ENCODE data around the gene PTPRF.
A peak's percentile ranks its signal among the peaks of the same experiment; 100 is the strongest.

The PTPRF gene

GRCh38 chr1:43651902-43652301 lies 121.2 kb downstream of the PTPRF start:
- Histone ChIP-seq H3K36me3 (ENCODE audit: control insufficient read depth in 1 of 2, insufficient read depth in 2 of 2, low read length in 2 of 2) (peaks cover 17 to 26% of the 10 kb centered on the region in 2 experiments), H2BK12ac (ENCODE audit: low read length) (no peak overlapping the region), H3K4me1 (ENCODE audit: control insufficient read depth in 1 of 2, insufficient read depth in 2 of 2, low read length in 2 of 2) (peaks cover 3 to 4% of the 10 kb centered on the region in 2 experiments), H3K9me3 (ENCODE audit: insufficient read depth, low read depth, low read length) (no peaks in the 10 kb centered on the region), H3K23ac (ENCODE audit: low read length) (no peak overlapping the region), H4K91ac (ENCODE audit: low read depth, low read length) (no peak overlapping the region), H3K18ac (ENCODE audit: low read length) (no peak overlapping the region), H3K14ac (ENCODE audit: low read length) (no peak overlapping the region), H3K9ac (ENCODE audit: low read length) (no peak overlapping the region), H2AFZ (ENCODE audit: insufficient read depth, low read length, poor library complexity) (no peak overlapping the region), H2AK5ac (ENCODE audit: low read length) (no peak overlapping the region), H3K4me2 (ENCODE audit: low read length) (no peak overlapping the region), H3K79me2 (ENCODE audit: control insufficient read depth, insufficient read depth, low read length, poor library complexity) (peaks cover 9% of the 10 kb centered on the region), H3K27ac (ENCODE audit: low read depth, low read length) (no peak overlapping the region), H4K8ac (ENCODE audit: low read depth, low read length) (no peak overlapping the region), H3K27me3 (ENCODE audit: insufficient read depth, low read length) (no peaks in the 10 kb centered on the region), H3K4me3 (ENCODE audit: low read depth, low read length) (no peak overlapping the region), H2BK5ac (ENCODE audit: low read depth, low read length, poor library complexity) (no peak overlapping the region), H2BK120ac (ENCODE audit: insufficient read depth, low read length, poor library complexity) (no peak overlapping the region), H3K79me1 (ENCODE audit: low read length) (peaks cover 12% of the 10 kb centered on the region), H4K12ac (ENCODE audit: low read depth, low read length) (no peak overlapping the region), H3K4ac (ENCODE audit: low read depth, low read length) (peak overlapping the region; percentile 82)
- DNase-seq: no peak
- no CpG with 5 or more reads among the region's 3 CpGs for WGBS (ENCODE audit: extremely low coverage, insufficient coverage, insufficient read length)

- Histone ChIP-seq H2AFZ (ENCODE audit: insufficient read depth, low read length, poor library complexity) (no peak overlapping the region), H3K4me2 (ENCODE audit: low read length) (no peak overlapping the region), H3K9ac (ENCODE audit: low read length) (no peak overlapping the region), H3K4me1 (ENCODE audit: control insufficient read depth in 1 of 2, insufficient read depth in 2 of 2, low read length in 2 of 2) (peaks cover 3 to 4% of the 10 kb centered on the region in 2 experiments), H3K27ac (ENCODE audit: low read depth, low read length) (no peak overlapping the region), H3K79me2 (ENCODE audit: control insufficient read depth, insufficient read depth, low read length, poor library complexity) (peaks cover 9% of the 10 kb centered on the region), H2AK5ac (ENCODE audit: low read length) (no peak overlapping the region), H3K14ac (ENCODE audit: low read length) (no peak overlapping the region), H3K36me3 (ENCODE audit: control insufficient read depth in 1 of 2, insufficient read depth in 2 of 2, low read length in 2 of 2) (peaks cover 23 to 37% of the 10 kb centered on the region in 2 experiments), H2BK120ac (ENCODE audit: insufficient read depth, low read length, poor library complexity) (no peak overlapping the region), H3K4me3 (ENCODE audit: low read depth, low read length) (no peak overlapping the region), H4K8ac (ENCODE audit: low read depth, low read length) (no peak overlapping the region), H3K27me3 (ENCODE audit: insufficient read depth, low read length) (no peaks in the 10 kb centered on the region), H3K79me1 (ENCODE audit: low read length) (peaks cover 12% of the 10 kb centered on the region), H2BK12ac (ENCODE audit: low read length) (no peak overlapping the region), H3K18ac (ENCODE audit: low read length) (no peak overlapping the region), H4K12ac (ENCODE audit: low read depth, low read length) (no peak overlapping the region), H3K4ac (ENCODE audit: low read depth, low read length) (peak overlapping the region; percentile 15), H3K9me3 (ENCODE audit: insufficient read depth, low read depth, low read length) (no peaks in the 10 kb centered on the region), H4K91ac (ENCODE audit: low read depth, low read length) (no peak overlapping the region), H2BK5ac (ENCODE audit: low read depth, low read length, poor library complexity) (no peak overlapping the region), H3K23ac (ENCODE audit: low read length) (no peak overlapping the region)
- DNase-seq: no peak
- whole genome bisulfite sequencing (ENCODE audit: extremely low coverage, insufficient coverage, insufficient read length): no CpG with 5 or more reads among the region's 3 CpGs
These were observed 122.7 kb downstream of the PTPRF start for GRCh38 chr1:43653339-43653738.

- no peak overlapping the region for H4K12ac ChIP-seq (ENCODE audit: low read depth, low read length)
- H4K91ac ChIP-seq (ENCODE audit: low read depth, low read length): no peak overlapping the region
- no peak for DNase-seq
- no peak overlapping the region for H2BK120ac ChIP-seq (ENCODE audit: insufficient read depth, low read length, poor library complexity)
- no peak overlapping the region for H3K4me2 ChIP-seq (ENCODE audit: low read length)
- H3K27ac ChIP-seq (ENCODE audit: low read depth, low read length): no peak overlapping the region
- peaks cover 3 to 4% of the 10 kb centered on the region in 2 experiments for H3K4me1 ChIP-seq (ENCODE audit: control insufficient read depth in 1 of 2, insufficient read depth in 2 of 2, low read length in 2 of 2)
- no peak overlapping the region for H2BK12ac ChIP-seq (ENCODE audit: low read length)
- WGBS (ENCODE audit: extremely low coverage, insufficient coverage, insufficient read length): no CpG with 5 or more reads among the region's 5 CpGs
- no peak overlapping the region for H4K8ac ChIP-seq (ENCODE audit: low read depth, low read length)
- H3K4ac ChIP-seq (ENCODE audit: low read depth, low read length): no peak overlapping the region
- H3K79me1 ChIP-seq (ENCODE audit: low read length): peaks cover 11% of the 10 kb centered on the region
- peaks cover 27 to 42% of the 10 kb centered on the region in 2 experiments for H3K36me3 ChIP-seq (ENCODE audit: control insufficient read depth in 1 of 2, insufficient read depth in 2 of 2, low read length in 2 of 2)
- H3K23ac ChIP-seq (ENCODE audit: low read length): no peak overlapping the region
- H3K9me3 ChIP-seq (ENCODE audit: insufficient read depth, low read depth, low read length): no peaks in the 10 kb centered on the region
- H2AK5ac ChIP-seq (ENCODE audit: low read length): no peak overlapping the region
- H3K18ac ChIP-seq (ENCODE audit: low read length): no peak overlapping the region
- H3K27me3 ChIP-seq (ENCODE audit: insufficient read depth, low read length): no peaks in the 10 kb centered on the region
- H2BK5ac ChIP-seq (ENCODE audit: low read depth, low read length, poor library complexity): no peak overlapping the region
- H3K79me2 ChIP-seq (ENCODE audit: control insufficient read depth, insufficient read depth, low read length, poor library complexity): peaks cover 9% of the 10 kb centered on the region
- H3K9ac ChIP-seq (ENCODE audit: low read length): no peak overlapping the region
- no peak overlapping the region for H2AFZ ChIP-seq (ENCODE audit: insufficient read depth, low read length, poor library complexity)
- H3K14ac ChIP-seq (ENCODE audit: low read length): no peak overlapping the region
- no peak overlapping the region for H3K4me3 ChIP-seq (ENCODE audit: low read depth, low read length)
These were observed 123.2 kb downstream of the PTPRF start for GRCh38 chr1:43653893-43654292.

GRCh38 chr1:43655953-43656352 lies 125.3 kb downstream of the PTPRF start:
- no peak overlapping the region for H3K4ac ChIP-seq (ENCODE audit: low read depth, low read length)
- no peak overlapping the region for H2AK5ac ChIP-seq (ENCODE audit: low read length)
- H3K79me1 ChIP-seq (ENCODE audit: low read length): no peaks in the 10 kb centered on the region
- peaks cover 39 to 57% of the 10 kb centered on the region in 2 experiments for H3K36me3 ChIP-seq (ENCODE audit: control insufficient read depth in 1 of 2, insufficient read depth in 2 of 2, low read length in 2 of 2)
- no CpG with 5 or more reads among the region's 1 CpG for WGBS (ENCODE audit: extremely low coverage, insufficient coverage, insufficient read length)
- no peak overlapping the region for H4K8ac ChIP-seq (ENCODE audit: low read depth, low read length)
- no peak overlapping the region for H3K9ac ChIP-seq (ENCODE audit: low read length)
- H3K18ac ChIP-seq (ENCODE audit: low read length): no peak overlapping the region
- no peaks in the 10 kb centered on the region for H3K9me3 ChIP-seq (ENCODE audit: insufficient read depth, low read depth, low read length)
- H3K4me2 ChIP-seq (ENCODE audit: low read length): no peak overlapping the region
- no peaks in the 10 kb centered on the region for H3K27me3 ChIP-seq (ENCODE audit: insufficient read depth, low read length)
- no peak overlapping the region for H3K27ac ChIP-seq (ENCODE audit: low read depth, low read length)
- no peak overlapping the region for H2BK120ac ChIP-seq (ENCODE audit: insufficient read depth, low read length, poor library complexity)
- DNase-seq: no peak
- no peak overlapping the region for H4K91ac ChIP-seq (ENCODE audit: low read depth, low read length)
- no peak overlapping the region for H3K4me3 ChIP-seq (ENCODE audit: low read depth, low read length)
- no peak overlapping the region for H2AFZ ChIP-seq (ENCODE audit: insufficient read depth, low read length, poor library complexity)
- H3K14ac ChIP-seq (ENCODE audit: low read length): no peak overlapping the region
- H3K23ac ChIP-seq (ENCODE audit: low read length): no peak overlapping the region
- H3K4me1 ChIP-seq (ENCODE audit: control insufficient read depth in 1 of 2, insufficient read depth in 2 of 2, low read length in 2 of 2): peaks cover 3 to 4% of the 10 kb centered on the region in 2 experiments
- no peak overlapping the region for H2BK5ac ChIP-seq (ENCODE audit: low read depth, low read length, poor library complexity)
- peaks cover 4% of the 10 kb centered on the region for H3K79me2 ChIP-seq (ENCODE audit: control insufficient read depth, insufficient read depth, low read length, poor library complexity)
- no peak overlapping the region for H2BK12ac ChIP-seq (ENCODE audit: low read length)
- H4K12ac ChIP-seq (ENCODE audit: low read depth, low read length): no peak overlapping the region

Measured in trophoblast cell (in vitro differentiated cells and primary cell).